Activated CD8-positive, alpha-beta memory T cell treated with anti-CD3 and anti-CD28 coated beads for 1 hour (primary cell): ENCODE data around the gene ARID4B.
"Not testable (repeated sequence)": the region's sequence is repeated elsewhere in the genome, so short reads cannot be mapped to it uniquely, and the experiment has no call there.

Source experiments
- DNase-seq, 2 donors: peaks; one replicate each; pipeline ENCODE4 v3.0.0-alpha.2; 2020; ENCODE audit warnings: low read depth in 1 of 2; ENCODE audit errors: extremely low read depth in 1 of 2

The ARID4B gene

DNA sequence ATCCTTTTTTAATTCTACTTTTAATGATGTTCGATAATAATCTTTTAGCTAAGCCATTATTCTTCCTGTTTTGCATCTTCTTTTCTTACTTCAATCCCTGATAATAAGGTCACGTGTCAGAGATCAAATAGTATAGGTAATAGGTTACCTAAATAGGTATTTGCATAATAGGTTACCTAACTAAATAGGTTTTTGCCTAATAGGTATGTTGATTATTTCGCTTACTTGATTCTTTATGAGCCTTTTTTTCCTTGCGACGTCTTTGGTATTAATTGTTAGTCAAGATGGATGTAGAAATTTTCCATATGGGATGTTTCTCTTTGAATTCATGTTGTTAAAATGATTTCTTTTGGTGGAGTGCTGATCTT lies 2.9 kb upstream of the ARID4B start:
- no peak for DNase-seq

DNA sequence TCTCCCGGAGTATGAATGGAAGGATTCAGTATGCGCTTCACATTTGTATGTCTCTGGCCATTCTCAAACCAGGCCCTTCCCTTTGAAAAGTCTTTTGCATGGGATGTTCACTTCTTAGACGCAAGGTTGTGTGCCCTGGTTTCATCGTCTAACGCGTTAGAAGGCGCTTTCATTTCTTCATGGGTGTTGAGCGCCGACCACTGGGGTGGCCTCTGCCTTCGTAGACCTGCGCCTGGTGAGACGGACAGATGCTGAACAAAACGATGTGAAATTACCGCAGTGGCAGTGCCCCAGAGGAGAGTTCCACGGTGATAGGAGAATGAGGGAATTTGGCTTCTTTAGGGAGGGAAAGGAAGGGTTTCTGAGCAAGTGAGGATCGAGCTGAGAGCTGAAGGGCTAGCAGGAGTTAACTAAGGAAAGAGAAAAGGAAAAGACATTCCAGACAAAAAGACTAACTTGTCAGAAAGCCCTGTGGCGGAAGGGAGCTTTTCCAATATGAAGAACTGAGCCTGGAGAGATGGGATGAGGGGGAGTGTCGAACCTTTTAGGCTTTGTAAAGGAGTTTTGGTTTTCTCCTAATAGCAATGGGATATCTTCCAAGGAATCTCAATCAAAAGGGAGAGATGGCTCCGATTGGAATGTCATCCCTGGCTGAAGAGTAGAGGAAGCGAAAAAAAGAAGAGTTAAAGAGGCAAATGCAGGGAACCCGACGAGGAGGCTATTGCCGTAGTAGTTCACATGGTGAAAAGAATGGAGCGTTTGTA lies 1.3 kb upstream of the ARID4B start:
- DNase-seq = peak in 1 of 2 donors; percentile 27

- peak; percentile 95 to 99 for DNase-seq
Measured at GRCh38 chr1:235328271-235329138, 526 bp upstream of the ARID4B start, which contains the start of gene GGPS1. Gene GGPS1 (plus strand): TSS chr1:235328570. CDS start chr1:235335265, 6,695 bp downstream.

- peak in 1 of 2 donors; percentile 34 for DNase-seq
Measured at GRCh38 chr1:235326719-235327558, 1.0 kb downstream of the ARID4B start.

DNA sequence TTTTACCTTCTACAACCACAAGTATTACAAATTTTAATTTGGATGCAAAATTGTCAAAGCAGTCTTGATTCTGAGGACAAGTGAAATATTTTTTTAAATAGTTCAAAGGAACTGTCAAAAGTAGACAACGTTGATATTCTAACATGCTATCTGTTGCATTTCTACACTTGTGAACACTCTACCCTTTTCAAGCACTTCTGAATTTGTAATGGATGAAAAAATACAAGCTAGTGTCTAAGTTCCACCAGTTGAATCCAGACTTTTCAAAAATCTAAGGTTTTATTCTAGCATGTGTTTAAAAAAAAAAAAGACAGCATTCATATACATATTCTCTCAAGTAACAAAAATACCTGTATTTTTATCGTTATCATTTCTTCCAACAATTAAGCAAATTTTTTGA lies 2.1 kb downstream of the ARID4B start:
- DNase-seq = no peak

- DNase-seq = no peak
Measured at GRCh38 chr1:235325139-235325538, 2.8 kb downstream of the ARID4B start.

DNA sequence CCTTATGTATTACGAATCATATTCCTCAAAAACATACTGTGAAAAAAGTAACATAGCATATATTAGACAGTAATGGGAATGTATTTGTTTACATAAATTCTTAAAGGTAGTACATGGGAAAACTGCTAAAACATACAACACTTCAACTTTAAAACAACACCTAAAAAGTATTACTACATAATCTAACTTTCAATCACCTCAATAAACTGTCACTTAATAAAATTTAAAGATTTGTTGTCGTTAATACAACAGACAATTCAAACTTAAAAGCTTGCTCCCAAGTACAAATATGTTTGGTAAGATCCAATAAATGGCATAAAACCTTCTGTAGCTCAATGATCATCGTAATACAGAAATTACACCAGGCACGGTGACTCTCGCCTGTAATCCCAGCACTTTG lies 3.7 kb downstream of the ARID4B start:
- no peak for DNase-seq

DNA sequence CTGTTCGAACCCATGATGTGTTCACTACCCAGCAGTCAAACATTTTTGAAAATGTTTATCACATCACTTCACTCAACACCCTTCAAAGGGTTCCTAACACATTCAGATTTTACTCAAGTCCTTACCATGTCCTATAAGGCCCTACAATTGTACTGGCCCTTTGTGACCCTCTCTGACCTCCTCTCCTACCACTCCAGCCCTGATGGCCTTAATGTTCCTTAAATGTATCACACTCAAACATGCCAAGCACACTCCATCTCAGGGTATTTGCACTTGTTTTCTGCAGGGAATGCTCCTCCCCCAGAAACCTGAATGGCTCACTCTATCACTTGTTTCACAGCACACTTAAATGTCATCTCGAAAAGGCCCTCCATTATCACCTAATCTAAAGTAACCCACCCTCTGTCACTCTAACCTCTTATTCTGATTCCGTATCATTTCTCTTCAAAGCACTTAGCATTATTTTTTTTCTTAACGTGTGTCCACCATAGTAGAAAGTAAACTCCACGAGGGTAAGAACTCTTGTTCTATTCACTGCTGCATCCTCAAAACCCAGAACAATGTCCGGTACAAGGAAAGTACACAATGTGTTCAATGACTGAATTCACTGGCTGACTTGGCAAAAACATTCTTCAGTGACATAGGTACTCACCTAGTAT lies 7.3 kb downstream of the ARID4B start:
- no peak for DNase-seq

DNA sequence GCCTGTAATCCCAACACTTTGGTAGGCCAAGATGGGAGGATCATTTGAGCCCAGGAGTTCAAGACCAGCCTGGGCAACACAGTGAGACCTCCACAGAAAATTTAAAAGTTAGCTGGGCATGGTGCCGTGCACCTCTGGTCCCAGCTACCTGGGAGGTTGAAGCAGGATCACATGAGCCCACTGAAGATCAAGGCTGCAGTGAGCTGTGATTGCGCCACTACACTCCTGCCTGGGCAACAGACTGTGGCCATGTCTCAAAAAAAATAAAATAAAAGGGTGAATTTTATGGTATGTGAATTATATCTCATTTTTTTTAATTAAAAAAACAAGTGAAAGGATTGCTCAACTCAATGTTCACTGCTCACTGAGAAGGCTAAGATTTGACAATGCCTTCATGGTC lies 8.7 kb downstream of the ARID4B start:
- no peak for DNase-seq

DNA sequence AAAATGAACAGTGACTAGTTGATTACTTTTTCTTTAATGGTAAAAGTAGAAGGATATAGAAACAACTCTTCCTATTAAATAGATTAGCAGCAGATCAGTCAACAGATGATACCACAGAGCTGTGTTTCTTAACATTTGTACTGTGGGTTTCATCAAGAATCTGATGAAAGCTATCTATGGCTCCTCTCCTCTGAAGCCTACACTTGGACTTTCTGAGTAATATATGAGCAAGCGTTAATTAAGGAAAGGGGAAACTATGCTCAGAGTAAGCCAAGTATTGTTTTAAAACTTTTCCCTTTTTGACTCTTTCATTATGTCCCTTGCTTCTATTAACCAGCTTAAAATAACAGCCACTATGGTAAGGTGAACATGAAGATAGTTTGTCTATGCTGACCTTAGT lies 10.8 kb downstream of the ARID4B start:
- DNase-seq = no peak

DNA sequence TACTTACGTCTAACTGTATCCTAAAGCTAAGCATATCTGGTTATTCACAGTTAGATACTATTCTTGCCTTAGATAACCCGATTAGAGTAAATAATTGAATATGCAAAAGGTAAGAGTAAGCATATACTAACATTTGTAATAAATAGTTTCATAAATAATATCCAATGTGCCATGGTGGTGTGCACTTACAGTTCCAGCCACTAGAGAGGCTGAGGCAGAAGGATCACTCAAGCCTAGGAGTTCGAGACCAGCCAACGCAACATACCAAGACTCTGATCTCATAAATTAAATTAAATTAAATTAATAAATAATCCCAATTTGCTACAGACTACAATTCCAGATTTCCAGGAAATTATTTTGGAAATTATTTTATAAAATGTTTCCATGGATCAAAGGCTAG lies 12.2 kb downstream of the ARID4B start:
- no peak for DNase-seq

DNA sequence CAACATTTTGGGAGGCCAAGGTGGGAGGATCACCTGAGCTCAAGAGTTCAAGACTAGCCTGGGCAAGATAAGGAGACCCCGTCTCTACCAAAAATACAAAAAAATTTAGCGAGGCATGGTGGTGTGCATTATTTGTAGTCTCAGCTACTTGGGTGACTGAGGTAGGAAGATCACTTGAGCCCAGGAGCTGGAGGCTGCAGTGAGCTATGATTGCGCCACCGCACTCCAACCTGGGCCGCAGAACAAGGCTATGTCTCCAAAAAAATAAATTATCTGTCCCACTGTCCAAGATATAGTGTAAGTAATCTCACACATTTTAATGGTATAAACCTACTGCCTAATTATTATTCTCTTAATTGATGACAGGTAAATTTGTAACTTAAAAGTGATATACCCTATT lies 12.8 kb downstream of the ARID4B start:
- DNase-seq = no peak

GRCh38 chr1:235313931-235314678 lies 13.9 kb downstream of the ARID4B start:
- DNase-seq = no peak

GRCh38 chr1:235313262-235313661 lies 14.7 kb downstream of the ARID4B start:
- no peak for DNase-seq

GRCh38 chr1:235309206-235309605 lies 18.8 kb downstream of the ARID4B start:
- not testable (repeated sequence) for DNase-seq

- no peak for DNase-seq
Measured at GRCh38 chr1:235307158-235308124, 20.5 kb downstream of the ARID4B start.

- DNase-seq = no peak
Measured at GRCh38 chr1:235304549-235305451, 23.2 kb downstream of the ARID4B start.

- no peak for DNase-seq
Measured at GRCh38 chr1:235302143-235302542, 25.8 kb downstream of the ARID4B start.
